ENCODE results near the gene GATA5. TPM values are rescaled to one million over a fixed set of nuclear protein-coding genes. Genes with fewer than 3 reads are reported as not detected.

Gene GATA5
- total RNA-seq, 1 experiment from 2014 or later, result 0.18 TPM

GRCh38 chr20:62496568-62497218, 20.9 kb upstream of the GATA5 start:
- peak; percentile 33 for DNase-seq
- intact Hi-C loops (cut with micrococcal nuclease), result loop anchor here (2.0 to 5.0 kb wide), 2 partner anchors 86 to 194 kb away; partner anchors contain the start of gene ADRM1

GRCh38 chr20:62495749-62496567, 20.2 kb upstream of the GATA5 start:
- DNase-seq (no peak), ATAC-seq (peak; percentile 6; the same call in 1 of the 2 replicates)
- POLR2A ChIA-PET (ENCODE audit: unreplicated experiment), result no interaction called here
- no peak overlapping the region for H3K4me3 ChIP-seq (ENCODE audit: low read length)
- no peak overlapping the region for H3K4me2 ChIP-seq (ENCODE audit: low read length)
- H3K79me2 ChIP-seq (ENCODE audit: low read length), result no peaks in the 10 kb centered on the region
- H3F3A ChIP-seq (ENCODE audit: low read length, unreplicated experiment), result no peaks in the 10 kb centered on the region
- no TSS peak for BruUV-seq (replicated peaks)
- peaks cover 8% of the 10 kb centered on the region; the same call in 1 of the 2 replicates for H3K4me1 ChIP-seq (ENCODE audit: insufficient read depth, low read length)
- H3K9me3 ChIP-seq (ENCODE audit: low read length), result no peaks in the 10 kb centered on the region
- no peak overlapping the region for H3K27ac ChIP-seq (ENCODE audit: low read length)
- no peak for TF ChIP-seq CTCF (conservative IDR thresholded peaks at IDR 0.05; ENCODE audit: low read depth, low read length)
- no peak for TF ChIP-seq EZH2phosphoT487 (IDR thresholded peaks at IDR 0.05; ENCODE audit: borderline replicate concordance, low read length)
- TF ChIP-seq EZH2 (IDR thresholded peaks at IDR 0.05; ENCODE audit: low read length, unreplicated experiment), result no peak
- no peak overlapping the region for H2AFZ ChIP-seq (ENCODE audit: low read length)
- H3K27me3 ChIP-seq (ENCODE audit: low read length), result no peaks in the 10 kb centered on the region
- CTCF ChIA-PET, result no interaction called here
- intact Hi-C loops (cut with micrococcal nuclease), result loop anchor here (2.0 to 5.0 kb wide), 2 partner anchors 85 to 194 kb away; partner anchors contain the start of gene ADRM1
- H3K9ac ChIP-seq (ENCODE audit: low read length), result no peak overlapping the region
- no peaks in the 10 kb centered on the region for H3K36me3 ChIP-seq (ENCODE audit: low read depth, low read length)
- no peaks in the 10 kb centered on the region for H4K20me1 ChIP-seq (ENCODE audit: low read length)
- no peaks in the 10 kb centered on the region for H3K9me2 ChIP-seq (replicated peaks; ENCODE audit: low read length)

More at GRCh38 chr20:62496568-62497218, 20.9 kb upstream of the GATA5 start:
- TF ChIP-seq CTCF (conservative IDR thresholded peaks at IDR 0.05; ENCODE audit: low read depth, low read length) (peak; percentile 74), EZH2phosphoT487 (IDR thresholded peaks at IDR 0.05; ENCODE audit: borderline replicate concordance, low read length) (no peak)
- ChIA-PET CTCF (no interaction called here), POLR2A (ENCODE audit: unreplicated experiment) (no interaction called here)
- Histone ChIP-seq H2AFZ (ENCODE audit: low read length) (peak overlapping the region; percentile 20), H3K36me3 (ENCODE audit: low read depth, low read length) (no peaks in the 10 kb centered on the region), H3K9me3 (ENCODE audit: low read length) (no peaks in the 10 kb centered on the region), H3F3A (ENCODE audit: low read length, unreplicated experiment) (no peaks in the 10 kb centered on the region), H3K9me2 (replicated peaks; ENCODE audit: low read length) (no peaks in the 10 kb centered on the region), H4K20me1 (ENCODE audit: low read length) (no peaks in the 10 kb centered on the region), H3K27me3 (ENCODE audit: low read length) (no peaks in the 10 kb centered on the region), H3K79me2 (ENCODE audit: low read length) (no peaks in the 10 kb centered on the region), H3K4me3 (ENCODE audit: low read length) (peak overlapping the region; percentile 16; the same call in 1 of the 2 replicates), H3K9ac (ENCODE audit: low read length) (no peak overlapping the region), H3K4me2 (ENCODE audit: low read length) (peak overlapping the region; percentile 72), H3K4me1 (ENCODE audit: insufficient read depth, low read length) (peaks cover 10% of the 10 kb centered on the region; the same call in 1 of the 2 replicates), H3K27ac (ENCODE audit: low read length) (no peak overlapping the region)
- BruUV-seq (replicated peaks), result no TSS peak
- peak; percentile 49 for ATAC-seq
